Brain microvascular endothelial cell (primary cell): ENCODE data around the gene RAB25.

Experiments used
- DNase-seq: peaks from one replicate; pipeline ENCODE4 v3.0.0-alpha.2; 2020
- H3K27ac ChIP-seq: fragments of 250-450 bp; sonication (Bioruptor Pico); 2 replicates; pipeline ENCODE4 v1.5.1; 2020; ENCODE audit warnings: mild to moderate bottlenecking, moderate library complexity
- H3K27me3 ChIP-seq: fragments of 250-450 bp; sonication (Bioruptor Pico); replicated peaks from 2 replicates; pipeline ENCODE4 v1.5.1; 2020; ENCODE audit warnings: mild to moderate bottlenecking
- H3K36me3 ChIP-seq: fragments of 250-450 bp; sonication (Bioruptor Pico); replicated peaks from 2 replicates; pipeline ENCODE4 v1.5.1; 2020; ENCODE audit warnings: mild to moderate bottlenecking
- H3K4me3 ChIP-seq: 2 replicates; pipeline ENCODE4 v1.5.1; 2011; ENCODE audit warnings: low read depth, mild to moderate bottlenecking, control low read depth, low read length, moderate library complexity
- CTCF ChIP-seq: IDR thresholded peaks from 2 replicates; pipeline ENCODE4 v1.5.1; 2011; ENCODE audit warnings: low read depth, mild to moderate bottlenecking, moderate library complexity, low read length, control low read depth, inconsistent platforms; ENCODE audit errors: missing control alignments
- in situ Hi-C: cut with HindIII; loops from 2 replicates; pipeline ENCODE4 v1.10.0; 2017; ENCODE audit warnings: low sequenced_read_pairs, low pct_ligation_motif_present

The RAB25 gene

GRCh38 chr1:156060937-156061636 is at the start of gene RAB25:
RAB25 (plus strand) TSS chr1:156061160; CDS start chr1:156061401, 241 bp downstream.
- H3K27me3 ChIP-seq = no peaks in the 10 kb centered on the region
- H3K27ac ChIP-seq = no peak within 1 kb of the TSS
- H3K4me3 ChIP-seq = no peak within 1 kb of the TSS
- DNase-seq = no peak
- no peak for TF ChIP-seq CTCF
- in situ Hi-C loops = no loop called here
- no peaks in the 10 kb centered on the region for H3K36me3 ChIP-seq

GRCh38 chr1:156012051-156012817 is 48.7 kb upstream of the RAB25 start:
- Histone ChIP-seq H3K36me3 (peaks cover 72% of the 10 kb centered on the region), H3K4me3 (no peak overlapping the region), H3K27me3 (no peaks in the 10 kb centered on the region), H3K27ac (no peak overlapping the region)
- DNase-seq = no peak
- in situ Hi-C loops = no loop called here
- TF ChIP-seq CTCF = no peak

- Histone ChIP-seq H3K36me3 (peaks cover 74% of the 10 kb centered on the region), H3K4me3 (no peak overlapping the region)
- TF ChIP-seq CTCF = no peak
Observed at GRCh38 chr1:156014829-156015228, 46.1 kb upstream of the RAB25 start.

GRCh38 chr1:156019946-156020292 is 41.0 kb upstream of the RAB25 start:
- Histone ChIP-seq H3K36me3 (peaks cover 29% of the 10 kb centered on the region), H3K27me3 (no peaks in the 10 kb centered on the region), H3K4me3 (peak overlapping the region; percentile 88), H3K27ac (no peak overlapping the region)
- DNase-seq = no peak
- in situ Hi-C loops = no loop called here
- no peak for TF ChIP-seq CTCF

More at GRCh38 chr1:156014829-156015228, 46.1 kb upstream of the RAB25 start:
- no peak for DNase-seq
- H3K27ac ChIP-seq = no peak overlapping the region
- H3K27me3 ChIP-seq = no peaks in the 10 kb centered on the region
- in situ Hi-C loops = no loop called here

- in situ Hi-C loops = no loop called here
- peak; percentile 88 for DNase-seq
- Histone ChIP-seq H3K27me3 (no peaks in the 10 kb centered on the region), H3K36me3 (peaks cover 26% of the 10 kb centered on the region), H3K27ac (peak within 1 kb of the TSS; percentile 72), H3K4me3 (peak within 1 kb of the TSS; percentile 88)
- TF ChIP-seq CTCF = no peak
Observed at GRCh38 chr1:156020293-156021092, 40.5 kb upstream of the RAB25 start, which contains the start of gene SSR2. SSR2 (minus strand) TSS chr1:156020951; CDS start chr1:156020167, 784 bp downstream.
